BE2C (cell line): ENCODE results near the gene APOL1.
"Not testable (repeated sequence)": the region's sequence is repeated elsewhere in the genome, so short reads cannot be mapped to it uniquely, and the experiment has no call there.

Experiments
- DNase-seq: peaks from one replicate; pipeline ENCODE4 v3.0.0-alpha.2; 2020
- H3K27me3 ChIP-seq: fragments of 250-450 bp; sonication (Bioruptor Pico); 2 replicates; pipeline ENCODE4 v1.5.1; 2020; ENCODE audit warnings: mild to moderate bottlenecking
- H3K36me3 ChIP-seq: fragments of 250-450 bp; sonication (Bioruptor Pico); 2 replicates; pipeline ENCODE4 v1.5.1; 2020; ENCODE audit warnings: mild to moderate bottlenecking
- H3K4me1 ChIP-seq: fragments of 250-450 bp; sonication (Bioruptor Pico); 2 replicates; pipeline ENCODE4 v1.5.1; 2020
- H3K4me3 ChIP-seq: 2 replicates; pipeline ENCODE4 v1.5.1; 2011; ENCODE audit warnings: low read depth, low read length
- H3K9me3 ChIP-seq: fragments of 250-450 bp; sonication (Bioruptor Pico); 2 replicates; pipeline ENCODE4 v1.5.1; 2020
- CTCF ChIP-seq: IDR thresholded peaks from 2 replicates; pipeline ENCODE4 v1.5.1; 2012; ENCODE audit warnings: mild to moderate bottlenecking, low read depth, low read length

APOL1 gene

GRCh38 chr22:36245805-36246356 is 7.1 kb upstream of the APOL1 start:
- Histone ChIP-seq H3K4me1 (0 out of 2 replicates have a peak, but pooled peaks cover 3% of the 10 kb centered on the region), H3K36me3 (no peaks in the 10 kb centered on the region), H3K9me3 (no peaks in the 10 kb centered on the region), H3K4me3 (no peak overlapping the region), H3K27me3 (no peaks in the 10 kb centered on the region)
- no peak for TF ChIP-seq CTCF
- no peak for DNase-seq

- H3K4me3 ChIP-seq: no peak overlapping the region
- 0 out of 2 replicates have a peak, but pooled peaks cover 3% of the 10 kb centered on the region for H3K4me1 ChIP-seq
- TF ChIP-seq CTCF: no peak
- H3K27me3 ChIP-seq: no peaks in the 10 kb centered on the region
- no peaks in the 10 kb centered on the region for H3K36me3 ChIP-seq
- no peak for DNase-seq
- no peaks in the 10 kb centered on the region for H3K9me3 ChIP-seq
These were observed 6.2 kb upstream of the APOL1 start for GRCh38 chr22:36246718-36247117.

GRCh38 chr22:36247955-36248354 is 5.0 kb upstream of the APOL1 start:
- Histone ChIP-seq H3K27me3 (no peaks in the 10 kb centered on the region), H3K4me3 (no peak overlapping the region), H3K4me1 (0 out of 2 replicates have a peak, but pooled peaks cover 3% of the 10 kb centered on the region), H3K9me3 (no peaks in the 10 kb centered on the region), H3K36me3 (no peaks in the 10 kb centered on the region)
- no peak for DNase-seq
- TF ChIP-seq CTCF: no peak

- H3K27me3 ChIP-seq: no peaks in the 10 kb centered on the region
- TF ChIP-seq CTCF: no peak
- H3K4me3 ChIP-seq: no peak overlapping the region
- H3K36me3 ChIP-seq: no peaks in the 10 kb centered on the region
- no peak for DNase-seq
- 0 out of 2 replicates have a peak, but pooled peaks cover 3% of the 10 kb centered on the region for H3K4me1 ChIP-seq
- H3K9me3 ChIP-seq: no peaks in the 10 kb centered on the region
These were observed 3.8 kb upstream of the APOL1 start for GRCh38 chr22:36249160-36249559.

- not testable (repeated sequence) for H3K9me3 ChIP-seq, H3K4me1 ChIP-seq, H3K27me3 ChIP-seq, H3K36me3 ChIP-seq, DNase-seq, H3K4me3 ChIP-seq
These were observed 2.5 kb upstream of the APOL1 start for GRCh38 chr22:36250292-36250960.

GRCh38 chr22:36251979-36252608 is 839 bp upstream of the APOL1 start:
- not testable (repeated sequence) for H3K9me3 ChIP-seq, DNase-seq, H3K4me3 ChIP-seq, H3K4me1 ChIP-seq, H3K27me3 ChIP-seq, H3K36me3 ChIP-seq
